H1 (cell line): ENCODE results near the gene RUNX1. TPM values are rescaled to one million over a fixed set of nuclear protein-coding genes. Genes with fewer than 3 reads are reported as not detected.

Source experiments
- CTCF ChIA-PET: fragments of 300-600 bp; sonication (Branson Sonifier 250); formaldehyde crosslinking; loops from one replicate; lab custom pipeline; 2021; ENCODE audit not compliant: partially characterized antibody; lab: Charles Lee
- POLR2A ChIA-PET: fragments of 300-600 bp; sonication (Branson Sonifier 250); formaldehyde crosslinking; loops from one replicate; lab custom pipeline; 2021; ENCODE audit warnings: inconsistent platforms; ENCODE audit not compliant: partially characterized antibody; lab: Charles Lee
- DNase-seq, 2 experiments: peaks; one replicate each; pipeline versions ENCODE4 v3.0.0 to v3.0.0-alpha.2; 2010 to 2022; ENCODE audit warnings: low spot score in 2 of 2, low read depth in 1 of 2, mixed read lengths in 1 of 2
- FAIRE-seq: peaks from 2 replicates; lab custom pipeline; 2011; peaks lifted over from hg19 to GRCh38; lab: Jason Lieb, UNC
- H2AFZ ChIP-seq: 2 replicates; pipeline ENCODE4 v1.8.1; 2012; ENCODE audit warnings: low read length, inconsistent platforms
- H2AK5ac ChIP-seq: 2 replicates; pipeline ENCODE4 v1.6.1; 2013; ENCODE audit warnings: low read depth, low read length
- H2BK120ac ChIP-seq: replicated peaks from 2 replicates; pipeline ENCODE3; 2013; ENCODE audit warnings: low read depth, low read length, inconsistent platforms
- H2BK12ac ChIP-seq: 2 replicates; pipeline ENCODE4 v1.6.1; 2013; ENCODE audit warnings: low read depth, low read length
- H2BK15ac ChIP-seq: 2 replicates; pipeline ENCODE4 v1.6.1; 2013; ENCODE audit warnings: low read length
- H2BK20ac ChIP-seq: 2 replicates; pipeline ENCODE4 v1.6.1; 2013; ENCODE audit warnings: low read length
- H2BK5ac ChIP-seq: 2 replicates; pipeline ENCODE4 v1.6.1; 2013; ENCODE audit warnings: low read depth, low read length
- H3K14ac ChIP-seq: 2 replicates; pipeline ENCODE4 v1.6.1; 2013; ENCODE audit warnings: inconsistent platforms; ENCODE audit not compliant: insufficient read length
- H3K18ac ChIP-seq: 2 replicates; pipeline ENCODE4 v1.6.1; 2013; ENCODE audit warnings: low read length; ENCODE audit errors: extremely low read depth
- H3K23ac ChIP-seq: 2 replicates; pipeline ENCODE4 v1.6.1; 2013; ENCODE audit warnings: inconsistent platforms; ENCODE audit not compliant: insufficient read length
- H3K23me2 ChIP-seq: 2 replicates; pipeline ENCODE4 v1.6.1; 2013; ENCODE audit warnings: low read depth, low read length
- H3K27ac ChIP-seq: 2 replicates; pipeline ENCODE4 v1.6.1; 2011; ENCODE audit warnings: low read depth, low read length, inconsistent platforms
- H3K27me3 ChIP-seq, 4 experiments: replicated peaks in 1 of 4; 1 replicate in 1 of 4; 2 replicates in 3 of 4; pipeline versions ENCODE4 v1.6.1 to v1.8.1; 2011 to 2013; ENCODE audit warnings: low read length in 3 of 4, mild to moderate bottlenecking in 3 of 4, inconsistent platforms in 2 of 4, mixed read lengths in 2 of 4, moderate library complexity in 1 of 4; ENCODE audit not compliant: control insufficient read depth in 3 of 4, insufficient read depth in 3 of 4; ENCODE audit errors: extremely low read depth in 1 of 4
- H3K36me3 ChIP-seq, 4 experiments: 2 replicates each; pipeline versions ENCODE4 v1.6.1 to v1.8.1; 2011 to 2013; ENCODE audit warnings: mild to moderate bottlenecking in 4 of 4, low read length in 3 of 4, moderate library complexity in 2 of 4, control low read depth in 1 of 4, inconsistent platforms in 1 of 4; ENCODE audit not compliant: insufficient read depth in 4 of 4, control insufficient read depth in 2 of 4
- H3K4ac ChIP-seq: replicated peaks from 2 replicates; pipeline ENCODE3; 2013; ENCODE audit warnings: low read length, low read depth, mixed read lengths, inconsistent platforms; ENCODE audit not compliant: insufficient read length
- H3K4me1 ChIP-seq, 4 experiments: replicated peaks in 1 of 4; 1 replicate in 1 of 4; 2 replicates in 3 of 4; pipeline versions ENCODE4 v1.6.1 to v1.8.1; 2011 to 2013; ENCODE audit warnings: low read length in 3 of 4, inconsistent platforms in 2 of 4, mixed read lengths in 1 of 4; ENCODE audit not compliant: insufficient read depth in 4 of 4, control insufficient read depth in 3 of 4
- H3K4me2 ChIP-seq, 2 experiments: 2 replicates each; pipeline versions ENCODE4 v1.6.1 to v1.8.1; 2011 to 2013; ENCODE audit warnings: low read depth in 2 of 2, low read length in 2 of 2, control low read depth in 1 of 2, inconsistent platforms in 1 of 2, mild to moderate bottlenecking in 1 of 2; ENCODE audit not compliant: insufficient read depth in 1 of 2
- H3K4me3 ChIP-seq, 4 experiments: fragments of 200-600, 300-600 bp in 1 of 4; sonication (generic), shearing (Covaris generic), sonication (Bioruptor Twin) in 1 of 4; 2 replicates each; pipeline versions ENCODE4 v1.5.1 to v1.8.1; 2011 to 2016; ENCODE audit warnings: low read length in 4 of 4, low read depth in 3 of 4, control low read depth in 2 of 4, inconsistent platforms in 2 of 4, mild to moderate bottlenecking in 2 of 4, mixed read lengths in 1 of 4, moderate library complexity in 1 of 4; ENCODE audit not compliant: insufficient read depth in 2 of 4; ENCODE audit errors: extremely low read depth in 1 of 4
- H3K56ac ChIP-seq: replicated peaks from 2 replicates; pipeline ENCODE3; 2013; ENCODE audit warnings: low read depth, mild to moderate bottlenecking, mixed read lengths, low read length, inconsistent platforms; ENCODE audit not compliant: insufficient read length
- H3K79me1 ChIP-seq: 2 replicates; pipeline ENCODE4 v1.6.1; 2013; ENCODE audit warnings: low read depth, low read length, control low read depth
- H3K79me2 ChIP-seq, 2 experiments: 2 replicates each; pipeline versions ENCODE4 v1.6.1 to v1.8.1; 2012 to 2013; ENCODE audit warnings: low read length in 2 of 2, mild to moderate bottlenecking in 2 of 2, inconsistent platforms in 1 of 2; ENCODE audit not compliant: insufficient read depth in 2 of 2, control insufficient read depth in 1 of 2
- H3K9ac ChIP-seq, 4 experiments: replicated peaks in 1 of 4; 1 replicate in 1 of 4; 2 replicates in 3 of 4; pipeline versions ENCODE4 v1.6.1 to v1.8.1; 2011 to 2013; ENCODE audit warnings: low read depth in 3 of 4, low read length in 3 of 4, control low read depth in 2 of 4, mild to moderate bottlenecking in 2 of 4, moderate library complexity in 2 of 4, inconsistent platforms in 1 of 4; ENCODE audit errors: extremely low read depth in 1 of 4
- H3K9me3 ChIP-seq, 2 experiments: 2 replicates each; pipeline versions ENCODE4 v1.6.1 to v1.8.1; 2012 to 2013; ENCODE audit warnings: mild to moderate bottlenecking in 2 of 2, moderate library complexity in 2 of 2, control low read depth in 1 of 2, inconsistent platforms in 1 of 2, low read depth in 1 of 2, low read length in 1 of 2, mixed read lengths in 1 of 2; ENCODE audit not compliant: insufficient read depth in 2 of 2
- H4K20me1 ChIP-seq, 2 experiments: replicated peaks in 1 of 2; 2 replicates each; pipeline versions ENCODE3 to v1.8.1; 2011 to 2013; ENCODE audit warnings: inconsistent platforms in 2 of 2, low read length in 2 of 2, mild to moderate bottlenecking in 1 of 2; ENCODE audit not compliant: insufficient read depth in 2 of 2, control insufficient read depth in 1 of 2
- H4K5ac ChIP-seq: 2 replicates; pipeline ENCODE4 v1.6.1; 2013; ENCODE audit warnings: low read length, low read depth, mixed read lengths, inconsistent platforms; ENCODE audit not compliant: insufficient read length
- H4K8ac ChIP-seq: 2 replicates; pipeline ENCODE4 v1.8.0; 2013; ENCODE audit warnings: mild to moderate bottlenecking, moderate library complexity, low read length, inconsistent platforms; ENCODE audit not compliant: insufficient read depth; ENCODE audit errors: extremely low read depth
- H4K91ac ChIP-seq: replicated peaks from 2 replicates; pipeline ENCODE3; 2013; ENCODE audit warnings: low read length, mixed read lengths, inconsistent platforms; ENCODE audit not compliant: insufficient read length
- JUN ChIP-seq: IDR thresholded peaks from 2 replicates; pipeline ENCODE4 v1.6.1; 2011; ENCODE audit warnings: low read depth, mild to moderate bottlenecking, improper control_type of control experiment, low read length
- KDM5A ChIP-seq: fragments of 200-600 bp; IDR thresholded peaks from 2 replicates; pipeline ENCODE4 v1.7.1; 2012; ENCODE audit warnings: mild to moderate bottlenecking, low read length, inconsistent platforms, mixed read lengths
- SP2 ChIP-seq: IDR thresholded peaks from 2 replicates; pipeline ENCODE4 v1.6.1; 2012; ENCODE audit warnings: mild to moderate bottlenecking, low read length, inconsistent platforms
- polyA plus RNA-seq, 7 experiments: library from polyadenylated mRNA; depleted of rRNA in 3 of 7; stranded (reverse) in 5 of 7; unstranded in 2 of 7; fragments of >200 nt in 5 of 7; fragments of 200-250 nt in 2 of 7; gene quantifications; 1 replicate in 5 of 7; 2 replicates in 1 of 7; 4 replicates in 1 of 7; pipeline versions ENCODE4 v1.2.1 to v1.2.3, GENCODE V29; 2011 to 2013; ENCODE audit warnings: missing spikeins in 2 of 7, mixed read lengths in 2 of 7
- total RNA-seq: library from RNA; stranded (reverse); fragmentation: NEBNext Ultra II Directional; extraction: Animal tissue kit (Norgen Biotek cat#: 25700); gene quantifications from 2 replicates; pipeline ENCODE4 v1.2.1, GENCODE V29; 2021

Gene RUNX1
- total and polyA plus RNA-seq, 2 of the 8 experiments (the other 6 are each of a cell fraction or from before 2014, with no cell fraction given): 0.20 to 0.60 TPM

GRCh38 chr21:34915364-34915841, 133.7 kb downstream of the RUNX1 start:
- Histone ChIP-seq H4K20me1 (peaks cover 0 to 2% of the 10 kb centered on the region in 2 experiments), H3K18ac (no peak overlapping the region), H2BK120ac (no peak overlapping the region), H3K27ac (no peak overlapping the region), H3K9ac (no peak overlapping the region), H3K36me3 (no peaks in the 10 kb centered on the region), H3K14ac (no peak overlapping the region), H3K4me3 (no peak overlapping the region), H3K56ac (no peak overlapping the region), H3K9me3 (no peaks in the 10 kb centered on the region), H2BK5ac (no peak overlapping the region), H2BK15ac (no peak overlapping the region), H3K79me1 (no peaks in the 10 kb centered on the region), H2AK5ac (no peak overlapping the region), H2BK20ac (no peak overlapping the region), H3K4me1 (no peaks in the 10 kb centered on the region), H3K27me3 (no peaks in the 10 kb centered on the region), H4K8ac (no peak overlapping the region), H4K5ac (no peak overlapping the region), H3K4me2 (no peak overlapping the region), H4K91ac (no peak overlapping the region), H3K79me2 (no peaks in the 10 kb centered on the region), H3K4ac (no peak overlapping the region), H3K23ac (no peak overlapping the region), H3K23me2 (no peaks in the 10 kb centered on the region; the same call in 1 of the 2 replicates), H2AFZ (no peak overlapping the region), H2BK12ac (no peak overlapping the region)
- ChIA-PET POLR2A (no interaction called here), CTCF (no interaction called here)
- no peak for DNase-seq
- no peak for FAIRE-seq
- TF ChIP-seq JUN: no peak
- TF ChIP-seq SP2: no peak
- no peak for TF ChIP-seq KDM5A
